Inflammatory macrophage treated with lipopolysaccharide for 1 hour (primary cell): ENCODE results near the gene LRRC2.

Source experiments
- DNase-seq, 2 donors: peaks; one replicate each; pipeline ENCODE4 v3.0.0-alpha.2; 2020 to 2022

The LRRC2 gene

DNA sequence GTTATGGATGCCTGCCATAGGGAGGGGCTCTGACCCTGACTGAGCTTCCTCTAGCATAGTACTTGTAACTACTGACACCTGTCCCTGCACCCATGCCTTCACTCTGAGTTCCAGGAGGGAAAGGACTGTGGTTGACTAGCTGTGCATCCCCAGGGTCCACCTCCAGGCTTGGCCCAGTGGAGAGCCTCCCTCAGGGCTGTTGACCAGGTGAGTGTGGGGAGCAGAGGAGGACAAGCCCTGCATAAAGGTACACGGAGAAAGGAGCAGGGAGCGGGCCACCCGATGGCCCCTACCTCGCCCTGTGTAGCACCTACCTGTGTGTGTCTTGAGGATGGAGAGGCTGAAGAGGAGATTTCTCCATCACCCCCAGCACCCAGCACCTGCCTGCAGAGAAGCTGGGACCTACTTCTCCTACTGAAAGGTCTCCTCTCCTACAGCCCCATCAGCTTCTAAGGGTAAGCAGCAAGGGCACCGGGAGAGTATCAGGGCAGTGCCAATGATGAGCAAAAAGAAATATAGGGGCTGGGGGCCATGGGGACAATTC is 94.7 kb downstream of the LRRC2 start:
- DNase-seq = no peak

- DNase-seq = no peak
These were observed 95.3 kb downstream of the LRRC2 start for GRCh38 chr3:46470831-46471230.

- peak in 1 of 2 donors; percentile 40 for DNase-seq
These were observed 96.3 kb downstream of the LRRC2 start for GRCh38 chr3:46469680-46470357.

DNA sequence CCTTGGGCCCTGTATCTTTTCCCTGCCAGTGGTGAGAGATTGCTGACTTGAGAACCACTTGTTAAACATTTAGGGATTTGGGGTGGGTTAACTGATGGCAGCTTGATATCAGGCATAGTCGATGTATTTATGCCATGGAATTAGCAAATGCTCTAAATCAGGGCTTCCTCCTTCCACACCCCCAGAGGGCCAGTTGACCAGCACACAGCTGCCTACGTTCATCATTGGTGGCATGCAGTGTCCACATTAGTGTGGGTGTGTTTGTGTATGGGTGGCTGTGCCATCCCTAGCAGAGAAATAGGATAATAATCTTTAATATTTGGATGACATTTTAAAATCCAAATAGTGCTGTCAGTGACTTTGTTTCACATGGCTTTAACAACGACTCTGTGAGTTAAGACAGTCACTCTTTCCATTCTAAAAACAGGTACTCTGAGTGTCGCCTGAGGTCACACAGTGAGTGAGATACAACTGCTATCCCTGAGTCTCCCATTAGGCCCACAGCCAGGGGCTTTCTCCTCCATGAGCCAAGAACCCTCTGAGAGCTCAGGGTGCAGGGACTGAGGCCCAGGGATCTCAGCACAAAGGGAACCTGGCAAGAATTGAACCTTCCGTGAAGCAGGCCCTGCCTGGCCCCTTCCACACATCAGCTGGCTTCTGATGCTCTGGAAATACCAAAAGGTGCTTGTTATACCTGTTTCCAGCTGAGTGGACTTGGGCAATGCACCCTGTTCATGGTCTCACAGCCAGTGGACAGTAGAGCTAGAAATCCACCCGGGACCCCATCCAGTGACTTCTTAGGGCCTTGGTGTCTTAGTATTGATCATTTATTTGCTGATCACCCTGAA is 97.1 kb downstream of the LRRC2 start:
- no peak for DNase-seq

DNA sequence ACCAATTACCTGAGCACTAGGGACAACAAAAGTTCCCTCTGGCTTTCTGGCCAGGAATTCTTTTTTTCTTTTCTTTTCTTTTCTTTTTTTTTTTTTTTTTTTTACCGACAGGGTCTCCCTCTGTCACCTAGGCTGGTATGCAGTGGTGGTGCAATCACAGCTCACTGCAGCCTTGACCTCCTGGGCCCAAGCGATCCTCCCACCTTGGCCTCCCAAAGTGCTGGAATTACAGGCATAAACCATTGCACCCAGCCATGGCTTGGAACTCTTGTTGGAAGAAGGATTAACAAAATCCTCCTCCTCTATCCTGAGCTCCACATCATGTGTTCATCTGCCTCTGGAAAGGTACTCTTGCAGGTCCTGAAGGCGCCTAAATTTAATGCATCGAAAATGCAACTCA is 98.5 kb downstream of the LRRC2 start:
- DNase-seq = no peak

GRCh38 chr3:46466871-46467403 is 99.2 kb downstream of the LRRC2 start:
- DNase-seq = no peak

- DNase-seq = no peak
These were observed 99.8 kb downstream of the LRRC2 start for GRCh38 chr3:46466273-46466672.
